Endothelial cell of umbilical vein (primary cell): ENCODE data around the gene CNPPD1. TPM values are rescaled to one million over a fixed set of nuclear protein-coding genes. Genes with fewer than 3 reads are reported as not detected.

Experiments used
- BruUV-seq: library from RNA; stranded (reverse); fragments of 400-500 nt; replicated peaks from 2 replicates; lab custom pipeline; 2021; lab: Mats Ljungman, UMichigan
- CTCF ChIA-PET: fragments of 300-600, 350-600 bp; sonication (Branson Sonifier 250); formaldehyde crosslinking; loops from one replicate; lab custom pipeline; 2021; ENCODE audit warnings: antibody characterized with exemption, inconsistent platforms; lab: Charles Lee
- POLR2A ChIA-PET: fragments of 300-600, 350-600 bp; sonication (Branson Sonifier 250); formaldehyde crosslinking; loops from one replicate; lab custom pipeline; 2021; ENCODE audit warnings: antibody characterized with exemption, inconsistent platforms; lab: Charles Lee
- DNase-seq: peaks from one replicate; pipeline ENCODE4 v3.0.0-alpha.2; 2011; ENCODE audit warnings: low read depth, low spot score
- FAIRE-seq: peaks from 2 replicates; lab custom pipeline; 2011; peaks lifted over from hg19 to GRCh38; lab: Jason Lieb, UNC
- H2AFZ ChIP-seq: 2 replicates; pipeline ENCODE4 v1.6.0; 2012; ENCODE audit warnings: low read depth, low read length, control low read depth, inconsistent platforms
- H3K27ac ChIP-seq: 2 replicates; pipeline ENCODE4 v1.5.1; 2011; ENCODE audit warnings: low read depth, mild to moderate bottlenecking, control low read depth, low read length, moderate library complexity; ENCODE audit not compliant: insufficient read depth
- H3K27me3 ChIP-seq, 2 experiments: 2 replicates each; pipeline versions ENCODE4 v1.6.0 to v1.6.1; 2011; ENCODE audit warnings: low read length in 2 of 2, mixed read lengths in 1 of 2; ENCODE audit not compliant: control insufficient read depth in 2 of 2, insufficient read depth in 2 of 2
- H3K36me3 ChIP-seq, 2 experiments: 2 replicates in 1 of 2; 3 replicates in 1 of 2; pipeline ENCODE4 v1.5.1; 2011; ENCODE audit warnings: low read length in 2 of 2, mild to moderate bottlenecking in 1 of 2, moderate library complexity in 1 of 2; ENCODE audit not compliant: control insufficient read depth in 2 of 2, insufficient read depth in 2 of 2; ENCODE audit errors: extremely low read depth in 1 of 2
- H3K4me1 ChIP-seq: 3 replicates; pipeline ENCODE4 v1.5.1; 2011; ENCODE audit warnings: mild to moderate bottlenecking, low read length; ENCODE audit not compliant: control insufficient read depth, insufficient read depth; ENCODE audit errors: extremely low read depth
- H3K4me2 ChIP-seq: 2 replicates; pipeline ENCODE4 v1.6.1; 2011; ENCODE audit warnings: low read length, control low read depth, mixed read lengths; ENCODE audit not compliant: insufficient read depth
- H3K4me3 ChIP-seq, 3 experiments: fragments of 200-600 bp in 1 of 3; sonication (generic), shearing (Covaris generic) in 1 of 3; replicated peaks in 1 of 3; 2 replicates each; pipeline ENCODE4 v1.5.1; 2011 to 2016; ENCODE audit warnings: control low read depth in 3 of 3, low read length in 3 of 3, mild to moderate bottlenecking in 2 of 3, inconsistent platforms in 1 of 3, low read depth in 1 of 3, moderate library complexity in 1 of 3; ENCODE audit not compliant: insufficient read depth in 1 of 3
- H3K79me2 ChIP-seq: 2 replicates; pipeline ENCODE4 v1.6.0; 2012; ENCODE audit warnings: low read length, inconsistent platforms; ENCODE audit not compliant: control insufficient read depth, insufficient read depth
- H3K9ac ChIP-seq: replicated peaks from 2 replicates; pipeline ENCODE3; 2011; ENCODE audit warnings: low read length, control low read depth; ENCODE audit not compliant: insufficient read depth; ENCODE audit errors: extremely low read depth
- H3K9me1 ChIP-seq: replicated peaks from 3 replicates; pipeline ENCODE4 v1.6.0; 2011; ENCODE audit warnings: mild to moderate bottlenecking, low read length; ENCODE audit not compliant: control insufficient read depth, insufficient read depth; ENCODE audit errors: extremely low read depth
- H3K9me3 ChIP-seq: replicated peaks from 2 replicates; pipeline ENCODE4 v1.5.1; 2012; ENCODE audit warnings: low read length, inconsistent platforms; ENCODE audit not compliant: control insufficient read depth, insufficient read depth
- H4K20me1 ChIP-seq: replicated peaks from 2 replicates; pipeline ENCODE3; 2011; ENCODE audit warnings: mild to moderate bottlenecking, low read length; ENCODE audit not compliant: control insufficient read depth, insufficient read depth; ENCODE audit errors: extremely low read depth
- EZH2 ChIP-seq: IDR thresholded peaks from 2 replicates; pipeline ENCODE4 v1.6.1; 2012; ENCODE audit warnings: borderline replicate concordance, low read depth, mild to moderate bottlenecking, moderate library complexity, low read length, inconsistent platforms; ENCODE audit not compliant: severe bottlenecking
- FOS ChIP-seq: IDR thresholded peaks from 2 replicates; pipeline ENCODE4 v1.6.1; 2011; ENCODE audit warnings: mild to moderate bottlenecking, low read length, moderate library complexity, borderline replicate concordance; ENCODE audit not compliant: insufficient read depth
- GATA2 ChIP-seq: IDR thresholded peaks from 2 replicates; pipeline ENCODE4 v1.7.0; 2011; ENCODE audit warnings: low read depth, mild to moderate bottlenecking, moderate library complexity, mixed read lengths, low read length; ENCODE audit not compliant: insufficient read length, insufficient read depth
- JUN ChIP-seq: IDR thresholded peaks from 2 replicates; pipeline ENCODE4 v1.6.1; 2011; ENCODE audit warnings: borderline replicate concordance, low read depth; ENCODE audit not compliant: insufficient read length, insufficient read depth
- MYC ChIP-seq: IDR thresholded peaks from one replicate; pipeline ENCODE4 v1.6.1; 2011; ENCODE audit warnings: mild to moderate bottlenecking, low read depth, low read length
- POLR2A ChIP-seq: IDR thresholded peaks from 2 replicates; pipeline ENCODE4 v1.6.1; 2012; ENCODE audit warnings: low read depth, mild to moderate bottlenecking, control low read depth, low read length
- POLR2AphosphoS5 ChIP-seq: IDR thresholded peaks from 2 replicates; pipeline ENCODE4 v1.6.1; 2012; ENCODE audit warnings: low read depth, mild to moderate bottlenecking, control low read depth, low read length, moderate library complexity; ENCODE audit not compliant: insufficient read depth
- dilution Hi-C: fragments of 300-500 bp; cut with MboI; formaldehyde crosslinking; loops from one replicate; pipeline ENCODE4 v1.15.0; 2019; ENCODE audit warnings: low sequenced_read_pairs; ENCODE audit not compliant: extremely low pct_ligation_motif_present
- intact Hi-C: fragments of 100-400 bp; cut with micrococcal nuclease; formaldehyde crosslinking; loops from one replicate; pipeline ENCODE4 v1.10.0; 2022
- polyA plus RNA-seq, 4 experiments: library from polyadenylated mRNA; depleted of rRNA in 3 of 4; stranded (reverse) in 3 of 4; unstranded in 1 of 4; fragments of >200 nt; gene quantifications; 2 replicates each; pipeline versions ENCODE4 v1.2.1 to v1.2.3, GENCODE V29; 2011 to 2012; ENCODE audit warnings: missing spikeins in 1 of 4
- total RNA-seq: library from RNA; stranded (reverse); gene quantifications from 2 replicates; pipeline ENCODE4 v1.2.3, GENCODE V29; 2021
- TF ChIP-seq, protein P1 (sequence below): IDR thresholded peaks from 2 replicates; pipeline ENCODE4 v1.6.1; 2011; ENCODE audit not compliant: insufficient read depth, insufficient read length
- TF ChIP-seq, protein P2 (sequence below), 2 donors: IDR thresholded peaks; 1 replicate in 1 of 2; 2 replicates in 1 of 2; pipeline ENCODE4 v1.5.1; 2011; ENCODE audit warnings: low read length in 2 of 2, mild to moderate bottlenecking in 2 of 2, moderate library complexity in 2 of 2, control low read depth in 1 of 2, inconsistent platforms in 1 of 2, low read depth in 1 of 2; ENCODE audit not compliant: insufficient read depth in 1 of 2; ENCODE audit errors: extremely low read depth in 1 of 2

Gene CNPPD1
- total and polyA plus RNA-seq, 2 donors (not counting 3 experiments of a cell fraction or from before 2014, with no cell fraction given): 44.0 to 55.7 TPM

DNA sequence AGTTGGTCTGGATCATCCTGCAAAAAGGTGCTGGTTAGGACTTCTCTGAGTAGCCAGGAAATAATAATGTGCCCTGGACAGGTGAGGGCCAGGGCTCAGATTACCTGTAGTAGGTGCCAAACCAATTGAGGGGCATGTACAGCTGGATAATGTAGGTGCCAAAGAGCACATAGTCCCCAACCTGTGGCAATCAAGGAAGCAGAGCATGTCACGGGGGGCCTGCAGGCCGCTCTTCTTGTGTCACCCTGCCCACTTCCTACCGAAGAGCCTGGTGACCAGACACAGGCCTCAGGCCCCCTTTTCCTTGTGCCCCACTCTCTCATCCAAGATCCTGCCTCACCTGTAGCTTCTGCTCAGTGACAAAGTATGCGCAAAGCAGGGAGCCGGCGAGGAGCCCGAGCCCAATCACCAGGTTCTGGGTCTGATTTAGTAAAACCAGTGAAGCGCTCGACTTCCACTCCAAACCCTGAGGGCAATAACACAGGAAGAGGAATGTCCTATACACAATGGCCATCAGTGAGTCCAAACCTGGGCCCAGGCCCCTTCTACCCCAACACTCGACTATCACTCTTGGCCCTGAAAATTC, 36.9 kb upstream of the CNPPD1 start:
- H3K27ac ChIP-seq: no peak overlapping the region
- TF ChIP-seq JUN (no peak), GATA2 (no peak), POLR2A (no peak), FOS (no peak), EZH2 (no peak), MYC (no peak), POLR2AphosphoS5 (no peak)
- TF ChIP-seq, protein P1, sequence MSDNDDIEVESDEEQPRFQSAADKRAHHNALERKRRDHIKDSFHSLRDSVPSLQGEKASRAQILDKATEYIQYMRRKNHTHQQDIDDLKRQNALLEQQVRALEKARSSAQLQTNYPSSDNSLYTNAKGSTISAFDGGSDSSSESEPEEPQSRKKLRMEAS: no peak
- TF ChIP-seq, protein P2, sequence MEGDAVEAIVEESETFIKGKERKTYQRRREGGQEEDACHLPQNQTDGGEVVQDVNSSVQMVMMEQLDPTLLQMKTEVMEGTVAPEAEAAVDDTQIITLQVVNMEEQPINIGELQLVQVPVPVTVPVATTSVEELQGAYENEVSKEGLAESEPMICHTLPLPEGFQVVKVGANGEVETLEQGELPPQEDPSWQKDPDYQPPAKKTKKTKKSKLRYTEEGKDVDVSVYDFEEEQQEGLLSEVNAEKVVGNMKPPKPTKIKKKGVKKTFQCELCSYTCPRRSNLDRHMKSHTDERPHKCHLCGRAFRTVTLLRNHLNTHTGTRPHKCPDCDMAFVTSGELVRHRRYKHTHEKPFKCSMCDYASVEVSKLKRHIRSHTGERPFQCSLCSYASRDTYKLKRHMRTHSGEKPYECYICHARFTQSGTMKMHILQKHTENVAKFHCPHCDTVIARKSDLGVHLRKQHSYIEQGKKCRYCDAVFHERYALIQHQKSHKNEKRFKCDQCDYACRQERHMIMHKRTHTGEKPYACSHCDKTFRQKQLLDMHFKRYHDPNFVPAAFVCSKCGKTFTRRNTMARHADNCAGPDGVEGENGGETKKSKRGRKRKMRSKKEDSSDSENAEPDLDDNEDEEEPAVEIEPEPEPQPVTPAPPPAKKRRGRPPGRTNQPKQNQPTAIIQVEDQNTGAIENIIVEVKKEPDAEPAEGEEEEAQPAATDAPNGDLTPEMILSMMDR (IDR thresholded peaks at IDR 0.05; ENCODE audit: extremely low read depth in 1 of 2, insufficient read depth in 1 of 2, low read depth in 1 of 2, low read length in 2 of 2): no peak
- CTCF ChIA-PET: interaction anchor here (1.4 kb wide), 1 partner anchor 184 kb away, joined by 3 read pairs; no protein-coding TSS in a partner anchor
- H3K4me2 ChIP-seq: no peak overlapping the region
- DNase-seq (no peak), FAIRE-seq (no peak)
- no peak overlapping the region for H2AFZ ChIP-seq
- H3K27me3 ChIP-seq: no peaks in the 10 kb centered on the region
- no peaks in the 10 kb centered on the region for H4K20me1 ChIP-seq
- no peak overlapping the region for H3K4me3 ChIP-seq
- no peaks in the 10 kb centered on the region for H3K9me1 ChIP-seq
- no TSS peak for BruUV-seq
- no peak overlapping the region for H3K9ac ChIP-seq
- POLR2A ChIA-PET: no interaction called here
- dilution Hi-C loops (no loop called here), intact Hi-C loops (no loop called here)
- peaks cover 8% of the 10 kb centered on the region for H3K4me1 ChIP-seq
- H3K79me2 ChIP-seq: no peaks in the 10 kb centered on the region
- H3K9me3 ChIP-seq: no peaks in the 10 kb centered on the region
- peaks cover 3 to 13% of the 10 kb centered on the region in 2 experiments for H3K36me3 ChIP-seq
